Sigmoid colon (tissue), 3 donors: Measurements from ENCODE around the gene ING5.

Source experiments
- POLR2A ChIP-seq, 2 donors: fragments of 450-650 bp; IDR thresholded peaks; one replicate each; pipeline ENCODE4 v1.6.1; 2016; ENCODE audit warnings: antibody characterized with exemption in 2 of 2, mild to moderate bottlenecking in 2 of 2, moderate library complexity in 2 of 2
- TF ChIP-seq, protein P1 (sequence below), 4 experiments: fragments of 450-650 bp in 3 of 4; fragments of 200-600 bp in 1 of 4; IDR thresholded peaks; one replicate each; pipeline ENCODE4 v1.5.1; 2016 to 2019; ENCODE audit warnings: antibody characterized with exemption in 4 of 4, mild to moderate bottlenecking in 3 of 4, moderate library complexity in 2 of 4

DNA sequence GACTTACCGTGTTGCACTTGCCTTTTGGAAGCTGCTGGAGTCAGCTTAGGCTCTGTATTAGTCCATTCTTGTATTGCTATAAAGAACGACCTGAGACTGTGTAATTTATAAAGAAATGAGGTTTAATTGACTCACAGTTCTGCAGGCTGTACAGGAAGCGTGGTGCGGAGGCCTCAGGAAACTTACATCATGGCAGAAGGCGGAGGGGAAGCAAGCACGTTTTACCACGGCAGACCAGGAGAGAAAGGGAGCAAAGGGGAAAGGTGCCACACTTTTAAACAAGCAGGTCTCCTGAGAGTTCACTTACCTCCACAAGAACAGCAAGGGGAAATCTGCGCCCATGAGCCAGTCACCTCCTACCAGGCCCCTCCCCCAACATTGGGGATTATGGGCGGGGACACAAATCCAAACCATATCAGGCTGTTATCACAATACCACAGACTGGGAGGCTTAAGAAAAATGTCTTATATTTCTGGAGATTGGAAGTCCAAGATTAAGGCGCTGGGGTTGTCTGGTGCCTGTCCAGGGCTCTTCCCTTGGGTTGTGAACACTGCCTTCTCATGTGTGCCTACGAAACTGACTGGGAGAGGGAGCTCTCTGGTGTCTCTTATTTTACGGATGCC is 28.9 kb downstream of the ING5 start:
- TF ChIP-seq, protein P1, sequence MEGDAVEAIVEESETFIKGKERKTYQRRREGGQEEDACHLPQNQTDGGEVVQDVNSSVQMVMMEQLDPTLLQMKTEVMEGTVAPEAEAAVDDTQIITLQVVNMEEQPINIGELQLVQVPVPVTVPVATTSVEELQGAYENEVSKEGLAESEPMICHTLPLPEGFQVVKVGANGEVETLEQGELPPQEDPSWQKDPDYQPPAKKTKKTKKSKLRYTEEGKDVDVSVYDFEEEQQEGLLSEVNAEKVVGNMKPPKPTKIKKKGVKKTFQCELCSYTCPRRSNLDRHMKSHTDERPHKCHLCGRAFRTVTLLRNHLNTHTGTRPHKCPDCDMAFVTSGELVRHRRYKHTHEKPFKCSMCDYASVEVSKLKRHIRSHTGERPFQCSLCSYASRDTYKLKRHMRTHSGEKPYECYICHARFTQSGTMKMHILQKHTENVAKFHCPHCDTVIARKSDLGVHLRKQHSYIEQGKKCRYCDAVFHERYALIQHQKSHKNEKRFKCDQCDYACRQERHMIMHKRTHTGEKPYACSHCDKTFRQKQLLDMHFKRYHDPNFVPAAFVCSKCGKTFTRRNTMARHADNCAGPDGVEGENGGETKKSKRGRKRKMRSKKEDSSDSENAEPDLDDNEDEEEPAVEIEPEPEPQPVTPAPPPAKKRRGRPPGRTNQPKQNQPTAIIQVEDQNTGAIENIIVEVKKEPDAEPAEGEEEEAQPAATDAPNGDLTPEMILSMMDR (IDR thresholded peaks at IDR 0.05) = no peak
- TF ChIP-seq POLR2A (IDR thresholded peaks at IDR 0.05) = no peak
